B cell (primary cell): ENCODE results near the gene ATP11B.

Experiments
- EZH2 ChIP-seq: IDR thresholded peaks from 2 replicates; pipeline ENCODE4 v1.6.1; 2012; ENCODE audit warnings: borderline replicate concordance, low read depth, mild to moderate bottlenecking, moderate library complexity, low read length; ENCODE audit not compliant: insufficient read depth, poor library complexity, severe bottlenecking
- TF ChIP-seq, protein P1 (sequence below): fragments of 200-600 bp; IDR thresholded peaks from one replicate; pipeline ENCODE4 v1.8.0; 2022; ENCODE audit warnings: antibody characterized with exemption, mild to moderate bottlenecking

DNA sequence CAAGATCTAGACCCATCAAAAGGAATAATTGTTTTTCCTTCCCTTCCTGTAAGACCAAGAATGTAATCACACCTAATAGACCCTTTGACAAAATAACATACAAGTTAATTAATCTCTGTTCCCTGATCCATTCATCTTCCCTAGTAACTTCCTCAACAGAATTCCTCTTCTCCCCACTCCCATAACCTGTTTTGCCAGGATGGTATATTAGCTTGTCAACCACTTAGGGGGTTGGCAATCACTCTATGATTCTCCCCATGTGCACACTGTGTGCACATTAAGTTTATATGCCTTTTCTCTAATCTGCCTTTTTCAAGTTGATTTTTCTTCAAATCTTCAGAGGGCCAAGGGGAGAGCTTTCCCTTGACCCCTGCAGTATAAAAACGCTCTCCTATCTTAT lies 2.7 kb upstream of the ATP11B start:
- no peak for TF ChIP-seq EZH2
- TF ChIP-seq, protein P1, sequence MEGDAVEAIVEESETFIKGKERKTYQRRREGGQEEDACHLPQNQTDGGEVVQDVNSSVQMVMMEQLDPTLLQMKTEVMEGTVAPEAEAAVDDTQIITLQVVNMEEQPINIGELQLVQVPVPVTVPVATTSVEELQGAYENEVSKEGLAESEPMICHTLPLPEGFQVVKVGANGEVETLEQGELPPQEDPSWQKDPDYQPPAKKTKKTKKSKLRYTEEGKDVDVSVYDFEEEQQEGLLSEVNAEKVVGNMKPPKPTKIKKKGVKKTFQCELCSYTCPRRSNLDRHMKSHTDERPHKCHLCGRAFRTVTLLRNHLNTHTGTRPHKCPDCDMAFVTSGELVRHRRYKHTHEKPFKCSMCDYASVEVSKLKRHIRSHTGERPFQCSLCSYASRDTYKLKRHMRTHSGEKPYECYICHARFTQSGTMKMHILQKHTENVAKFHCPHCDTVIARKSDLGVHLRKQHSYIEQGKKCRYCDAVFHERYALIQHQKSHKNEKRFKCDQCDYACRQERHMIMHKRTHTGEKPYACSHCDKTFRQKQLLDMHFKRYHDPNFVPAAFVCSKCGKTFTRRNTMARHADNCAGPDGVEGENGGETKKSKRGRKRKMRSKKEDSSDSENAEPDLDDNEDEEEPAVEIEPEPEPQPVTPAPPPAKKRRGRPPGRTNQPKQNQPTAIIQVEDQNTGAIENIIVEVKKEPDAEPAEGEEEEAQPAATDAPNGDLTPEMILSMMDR: no peak
